GM21737 (cell line): ENCODE data around the gene FBXO47.
A peak's percentile ranks its signal among the peaks of the same experiment; 100 is the strongest.

Experiments used
- ATAC-seq: cut with Tn5 transposase; IDR thresholded peaks from one replicate; pipeline ENCODE4 v1.9.1; 2021; ENCODE audit warnings: mild to moderate bottlenecking, moderate library complexity; ENCODE audit not compliant: unreplicated experiment

Gene FBXO47

DNA sequence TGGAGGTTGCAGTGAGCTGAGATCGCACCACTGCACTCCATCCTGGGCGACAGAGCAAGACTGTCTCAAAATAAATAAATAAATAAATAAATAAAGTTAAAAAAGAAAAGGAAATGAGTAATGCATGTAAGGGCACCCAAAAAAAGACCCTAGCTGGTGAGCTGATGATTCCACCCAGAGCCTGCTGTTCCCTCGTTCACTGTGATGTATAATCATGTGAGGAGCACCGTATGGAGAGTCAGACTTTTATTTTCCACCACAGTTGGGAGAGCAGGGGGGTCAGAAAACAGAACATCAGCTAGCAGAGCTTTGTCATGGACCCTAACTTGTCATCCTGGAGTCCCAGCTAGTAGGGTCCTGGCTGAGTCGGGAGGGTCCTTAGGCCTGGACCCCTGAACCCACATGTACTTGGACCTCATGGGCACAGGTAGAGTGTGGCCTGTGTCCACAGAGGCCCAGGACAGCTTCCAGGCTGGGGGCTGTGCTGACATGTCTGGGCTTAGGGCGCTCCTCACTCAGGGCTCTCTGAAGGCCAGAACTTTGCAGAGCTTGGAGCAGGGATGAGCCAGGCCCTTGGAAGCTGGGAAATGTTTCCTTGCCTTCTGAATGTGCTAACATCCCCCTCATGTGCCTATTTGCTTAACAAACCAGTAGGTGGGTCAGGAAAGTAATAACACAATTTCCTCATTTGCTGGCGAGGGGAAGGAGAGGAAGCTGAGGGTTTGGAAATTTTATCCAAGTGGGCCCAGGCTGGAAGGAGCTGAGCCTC is 60.6 kb downstream of the FBXO47 start:
- no peak for ATAC-seq

DNA sequence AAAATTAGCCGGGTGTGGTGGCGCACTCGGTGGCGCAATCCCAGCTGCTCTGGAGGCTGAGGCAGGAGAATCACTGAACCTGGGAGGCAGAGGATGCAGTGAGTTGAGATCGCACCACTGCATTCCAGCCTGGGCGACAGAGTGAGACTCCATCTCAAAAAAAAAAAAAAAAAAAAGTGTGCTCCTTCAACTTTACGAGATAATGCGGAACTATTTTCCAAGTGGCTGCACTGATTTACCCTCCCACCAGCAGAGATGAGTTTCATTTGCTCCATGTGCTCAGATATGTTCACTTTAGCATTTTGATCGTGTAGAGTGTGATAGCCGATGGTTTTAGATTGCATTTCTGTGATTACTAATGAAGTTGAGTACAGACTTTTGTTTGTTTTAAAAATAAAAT is 61.8 kb downstream of the FBXO47 start:
- no peak for ATAC-seq

DNA sequence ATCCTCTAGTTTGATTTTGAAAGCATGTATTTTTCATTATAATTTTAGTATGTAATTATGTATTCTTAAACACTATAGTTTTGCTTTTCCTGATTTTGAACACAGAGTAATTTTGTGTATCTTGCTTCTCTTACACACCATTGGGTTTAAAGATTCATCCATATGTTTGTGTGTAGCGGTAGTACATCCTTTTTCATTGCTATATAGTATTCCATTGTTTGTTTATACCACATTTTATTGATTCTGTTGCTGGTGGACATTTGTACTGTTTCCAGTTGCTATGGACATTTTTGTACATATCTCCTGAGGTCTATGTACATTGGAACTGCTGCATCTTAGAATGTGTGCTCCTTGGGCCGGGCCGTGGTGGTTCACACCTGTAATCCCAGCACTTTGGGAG is 62.3 kb downstream of the FBXO47 start:
- ATAC-seq = no peak

DNA sequence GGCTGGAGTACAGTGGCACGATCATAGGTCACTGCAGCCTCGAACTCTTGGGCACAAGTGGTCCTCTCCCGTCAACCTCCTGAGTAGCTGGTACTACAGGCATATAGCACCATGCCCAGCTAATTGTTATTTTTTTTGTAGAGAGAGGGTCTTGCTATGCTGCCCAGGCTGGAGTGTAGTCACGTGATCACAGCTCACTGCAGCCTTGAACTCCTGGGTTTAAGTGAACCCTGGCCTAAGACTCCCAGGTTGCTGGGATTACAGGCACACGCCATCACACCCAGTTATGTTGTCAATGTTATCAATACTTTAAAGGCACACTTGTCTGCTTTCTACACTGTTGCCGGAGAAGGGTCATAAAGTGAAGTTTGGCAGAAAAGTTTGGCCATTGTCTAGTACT is 63.8 kb downstream of the FBXO47 start:
- ATAC-seq = no peak

DNA sequence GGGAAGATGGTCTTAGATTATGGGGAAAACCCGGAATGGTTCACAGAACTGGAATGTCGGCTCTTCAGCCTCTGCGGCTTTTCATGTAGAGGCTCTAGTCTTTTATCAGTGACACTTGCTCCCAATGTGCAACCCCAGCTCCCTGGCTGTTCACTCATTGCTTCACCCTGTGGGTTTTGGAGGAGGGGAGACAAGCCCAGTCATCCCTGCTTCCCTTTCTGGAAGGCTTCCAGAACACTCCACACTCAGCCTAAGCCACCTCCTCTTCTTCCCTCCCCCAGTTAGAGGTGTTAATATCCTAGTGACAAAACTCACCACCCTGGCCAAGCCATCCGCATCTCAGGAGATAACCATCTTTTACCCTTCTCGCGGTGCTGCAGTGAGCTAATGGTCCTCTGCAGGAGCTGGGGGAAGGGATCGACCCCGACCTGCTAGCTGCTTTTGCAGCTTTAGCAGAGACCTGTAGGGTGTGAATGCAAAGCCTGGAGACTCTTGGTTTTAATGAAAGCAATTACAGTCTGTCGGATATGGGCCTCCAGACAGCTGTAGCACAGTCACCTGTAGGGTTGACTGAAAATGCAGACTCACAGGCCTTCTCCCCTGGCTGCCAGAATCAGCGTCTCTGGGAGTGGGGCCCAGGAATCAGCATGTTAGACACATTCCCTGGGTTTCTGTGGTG is 66.1 kb downstream of the FBXO47 start:
- no peak for ATAC-seq

DNA sequence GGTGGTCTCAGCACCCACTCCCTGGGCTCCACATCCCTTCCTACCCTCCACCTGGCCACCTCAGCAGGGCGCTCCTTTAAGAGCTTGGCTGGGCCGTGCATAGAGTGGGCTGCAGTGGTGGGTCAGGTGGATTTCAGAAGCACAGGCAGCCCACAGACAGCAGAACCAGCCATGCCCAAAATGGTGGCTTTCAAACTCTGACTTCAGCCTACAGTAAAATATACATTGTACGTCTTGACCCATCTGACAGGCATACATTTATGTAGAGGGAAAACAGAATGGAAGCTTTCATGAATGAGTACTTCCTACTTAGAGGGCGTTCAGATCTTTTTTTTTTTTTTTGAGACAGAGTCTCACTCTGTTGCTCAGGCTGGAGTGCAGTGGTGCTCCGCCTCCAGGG is 67.8 kb downstream of the FBXO47 start:
- ATAC-seq = no peak

DNA sequence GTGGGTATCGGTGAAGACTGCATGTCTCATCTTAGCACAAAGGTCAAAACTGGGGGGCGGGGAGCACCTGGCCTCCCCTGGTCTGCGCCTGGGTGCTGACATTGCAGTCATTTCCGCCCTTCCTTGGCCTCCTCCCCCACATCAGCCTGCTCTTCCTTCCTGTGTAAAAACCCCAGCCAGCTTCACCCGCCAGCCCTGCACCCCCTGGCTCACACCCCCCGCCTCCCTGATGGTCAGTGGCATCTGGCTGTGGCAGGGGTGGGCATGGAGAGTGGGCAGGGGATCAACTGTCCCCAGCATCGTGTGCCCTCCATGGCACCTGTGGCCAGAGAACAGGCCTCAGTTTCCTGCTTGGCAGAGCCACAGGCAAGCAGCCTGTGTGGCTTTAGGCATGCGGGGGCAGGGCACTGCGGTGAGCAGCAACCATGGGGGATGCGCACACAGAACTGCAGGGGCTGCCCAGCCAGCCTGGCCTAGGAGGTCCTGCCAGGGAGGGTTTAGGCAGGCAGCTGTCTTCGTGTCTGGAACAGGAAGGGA is 68.3 kb downstream of the FBXO47 start:
- ATAC-seq = peak; percentile 72

DNA sequence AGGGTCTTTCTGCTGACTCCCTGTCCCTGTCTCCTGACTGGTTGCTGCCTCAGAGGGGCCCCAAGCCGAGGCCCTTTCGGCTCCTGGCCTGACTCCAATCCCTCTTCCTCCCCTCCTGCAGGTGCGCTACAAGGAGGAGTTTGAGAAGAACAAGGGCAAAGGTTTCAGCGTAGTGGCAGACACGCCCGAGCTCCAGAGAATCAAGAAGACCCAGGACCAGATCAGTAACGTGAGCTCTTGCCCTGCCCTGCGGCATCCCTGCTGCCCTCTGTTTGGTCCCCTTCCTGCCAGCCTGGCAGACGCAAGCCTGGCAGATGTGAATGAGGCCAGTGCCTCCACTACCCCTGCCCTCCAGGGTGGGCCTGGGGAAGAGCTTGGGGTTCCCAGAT is 68.9 kb downstream of the FBXO47 start:
- no peak for ATAC-seq

DNA sequence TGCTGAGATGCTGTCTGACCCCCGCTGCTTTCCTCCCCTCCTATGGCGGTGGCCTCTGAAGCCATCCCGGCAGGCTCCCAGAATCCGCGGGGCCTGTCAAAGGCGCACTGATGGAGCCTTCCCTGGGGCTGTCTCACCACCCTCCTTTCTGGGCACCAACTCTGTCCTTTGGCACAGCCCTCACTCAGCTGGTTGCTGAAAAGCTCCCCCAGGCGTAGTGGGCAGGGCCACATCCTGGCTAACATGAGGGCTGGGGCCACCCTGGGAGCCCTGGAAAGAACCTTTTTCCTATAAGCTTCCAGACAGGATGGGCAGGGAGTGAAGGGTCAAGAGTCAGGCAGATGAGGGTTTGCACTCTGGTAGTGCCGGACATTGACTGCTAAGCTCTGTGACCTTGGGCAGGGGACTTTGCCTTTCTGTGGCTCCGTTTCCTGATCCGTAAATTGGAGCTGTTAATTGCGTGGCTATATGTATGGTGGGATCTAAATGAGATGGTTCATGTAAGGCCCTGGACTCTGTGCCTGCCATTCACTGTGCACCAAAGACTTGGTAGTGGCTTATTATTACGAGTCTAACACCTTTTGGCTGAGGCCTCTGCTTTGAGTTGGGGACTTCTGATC is 69.4 kb downstream of the FBXO47 start:
- no peak for ATAC-seq

DNA sequence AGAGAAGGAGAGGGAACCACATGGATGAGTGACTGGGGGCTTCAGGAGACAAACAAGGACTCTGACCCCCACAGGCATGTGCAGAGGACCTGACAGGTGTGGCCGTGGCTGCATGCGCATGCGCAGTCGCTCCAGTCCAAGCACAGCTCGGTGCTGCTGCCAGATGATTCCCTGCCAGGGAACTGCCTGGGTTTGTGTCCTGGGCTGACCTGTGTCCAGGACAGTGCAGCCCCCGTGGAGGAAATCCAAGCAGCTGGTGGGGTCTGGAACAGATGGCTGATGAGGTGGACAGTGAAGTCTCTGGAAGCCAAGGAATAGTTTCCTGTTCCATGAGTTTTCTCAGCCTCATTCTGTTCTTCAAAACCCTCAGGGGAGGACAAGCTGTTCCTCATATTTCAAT is 70.0 kb downstream of the FBXO47 start:
- no peak for ATAC-seq

DNA sequence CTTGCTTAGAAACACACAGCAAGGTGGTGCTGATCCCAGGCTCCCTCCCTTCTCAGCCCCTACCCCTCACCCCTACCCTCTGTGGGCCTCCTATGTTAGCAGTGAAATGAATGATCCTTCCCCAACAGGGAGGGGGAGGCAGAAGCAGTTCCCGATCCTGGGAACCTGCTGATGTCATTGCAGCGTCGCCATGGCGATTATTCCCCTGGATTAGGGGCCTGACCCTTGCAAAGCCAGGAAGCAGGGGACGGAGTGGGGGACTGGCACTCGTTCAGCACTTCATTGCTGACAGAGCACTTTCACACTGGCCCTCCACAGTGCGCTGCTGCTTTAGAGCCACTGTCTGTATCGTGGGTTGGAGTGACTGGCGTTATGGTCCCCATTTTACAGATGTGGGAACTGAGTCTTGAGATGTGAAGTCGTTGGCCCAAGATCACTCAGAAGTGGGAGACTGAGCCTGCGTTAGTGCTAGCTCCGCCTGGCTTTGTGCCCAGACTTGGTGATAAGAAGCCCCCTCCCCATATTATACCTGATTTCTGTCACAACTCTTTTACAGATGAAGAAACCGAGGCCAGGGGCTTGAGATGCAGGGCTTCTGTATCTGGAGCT is 70.8 kb downstream of the FBXO47 start:
- ATAC-seq = no peak

DNA sequence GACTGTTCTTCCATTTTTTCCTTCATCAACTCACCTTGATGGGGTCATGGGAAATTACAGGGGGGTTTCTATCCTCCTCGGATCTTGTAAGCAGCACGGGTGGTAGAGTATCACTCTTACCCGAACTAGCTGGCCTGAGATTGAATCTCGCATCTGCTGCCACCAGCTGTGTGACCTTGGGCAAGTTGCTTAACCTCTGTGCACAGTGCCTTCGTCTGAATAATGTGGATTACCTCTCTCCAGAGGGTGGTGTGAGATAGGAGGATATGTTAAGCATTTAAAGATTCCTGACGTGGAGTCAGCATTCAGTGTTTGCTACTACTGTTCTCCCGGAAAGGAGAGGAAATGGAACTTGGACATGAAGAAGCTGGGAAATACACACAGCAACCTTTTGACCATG is 72.9 kb downstream of the FBXO47 start:
- ATAC-seq = no peak

DNA sequence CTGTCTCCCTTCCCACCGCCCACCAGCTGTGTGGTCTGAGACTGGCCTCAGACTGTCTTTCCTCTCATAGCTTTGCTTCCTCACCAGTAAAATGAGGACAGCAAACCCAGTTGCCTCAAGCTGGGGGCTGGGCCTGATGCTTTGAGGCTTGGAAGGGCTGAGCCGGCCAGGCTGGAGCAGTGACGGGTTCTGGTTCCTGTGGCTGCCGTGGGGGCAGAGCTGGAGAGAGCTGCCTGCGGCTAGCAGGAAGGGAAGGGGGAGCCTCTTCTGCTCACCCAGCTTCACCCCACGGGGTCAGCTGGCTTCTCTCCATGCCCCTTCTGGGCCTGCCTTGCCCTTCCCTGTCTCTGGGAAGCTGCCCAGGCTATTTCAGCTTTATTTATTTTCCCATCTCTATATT is 73.6 kb downstream of the FBXO47 start:
- ATAC-seq = no peak

DNA sequence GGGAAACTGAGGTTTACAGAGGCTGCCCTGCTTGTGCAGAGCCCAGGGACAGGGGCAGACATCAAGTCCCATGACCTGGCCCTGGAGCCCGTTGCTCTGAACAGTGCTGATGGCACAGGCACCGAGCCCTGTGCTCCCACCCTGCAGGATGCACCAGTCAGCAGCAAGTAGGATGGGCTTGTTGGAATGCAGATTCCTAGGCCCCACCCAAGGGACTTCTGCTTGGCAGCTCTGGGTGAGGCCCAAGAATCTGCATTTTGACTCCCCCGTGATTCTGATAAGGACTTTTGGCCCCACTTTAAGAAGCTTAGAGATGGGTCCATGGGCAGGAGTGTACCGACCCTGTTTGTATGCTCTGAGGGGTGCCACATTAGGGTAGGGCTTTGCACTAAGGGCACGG is 74.1 kb downstream of the FBXO47 start:
- ATAC-seq = no peak

DNA sequence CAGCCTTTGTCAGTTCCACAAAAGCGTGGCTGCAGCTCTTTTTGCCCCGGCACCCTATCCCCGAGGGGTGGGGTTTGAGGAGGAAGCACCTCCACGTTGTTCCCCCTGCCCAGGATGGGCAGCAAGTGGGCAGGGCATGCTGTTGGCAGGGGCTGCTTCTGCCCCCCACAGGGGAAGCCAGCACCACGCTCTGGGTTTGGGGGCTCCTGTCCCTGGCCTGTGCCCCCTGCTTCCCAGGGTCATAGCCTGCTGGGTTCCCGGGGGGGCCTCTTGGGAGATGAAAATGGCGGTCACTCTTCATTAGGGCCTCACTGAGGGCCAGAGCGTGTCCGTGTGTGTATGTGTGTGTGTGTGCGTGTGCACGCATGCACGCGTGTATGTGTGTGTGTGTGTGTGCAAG is 74.6 kb downstream of the FBXO47 start:
- ATAC-seq = no peak

DNA sequence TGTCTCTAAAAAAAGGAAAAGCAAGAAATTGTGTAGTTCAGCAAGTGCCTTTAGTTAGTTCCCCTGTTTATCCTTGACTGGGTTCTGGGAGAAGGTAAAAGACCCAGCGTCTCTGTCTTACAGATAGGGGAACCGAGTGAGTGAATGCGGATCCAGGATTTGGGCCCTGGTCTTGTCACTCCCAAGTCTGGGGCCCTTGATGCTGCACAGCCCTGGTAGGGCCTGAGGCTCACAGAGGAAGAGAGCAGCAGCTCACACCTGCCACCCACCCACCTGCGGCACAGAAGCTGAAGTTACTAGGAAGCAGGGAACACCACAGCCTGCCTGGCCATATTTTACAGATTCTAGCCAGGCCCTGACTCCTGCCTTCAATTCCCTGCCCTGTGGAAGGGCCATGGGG is 75.1 kb downstream of the FBXO47 start:
- ATAC-seq = no peak

DNA sequence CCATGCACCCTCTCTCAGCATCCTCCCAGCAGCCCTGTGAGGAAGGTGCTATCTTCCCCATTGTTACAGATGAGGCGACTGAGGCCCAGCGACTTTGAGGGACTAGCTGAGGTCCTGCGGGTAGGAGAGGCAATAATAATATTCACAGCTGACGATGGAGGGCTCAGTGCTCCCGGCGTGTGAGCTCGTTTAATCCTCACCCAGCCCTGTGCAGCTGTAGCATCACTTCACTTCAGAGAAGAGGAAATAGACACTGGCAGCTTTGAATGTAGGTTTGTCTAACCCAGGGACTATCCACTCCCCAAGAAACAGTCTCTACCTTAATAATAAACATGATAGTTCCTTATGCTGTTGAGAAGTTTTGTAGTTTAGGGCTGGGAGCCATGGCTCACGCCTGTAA is 75.8 kb downstream of the FBXO47 start:
- ATAC-seq = no peak

DNA sequence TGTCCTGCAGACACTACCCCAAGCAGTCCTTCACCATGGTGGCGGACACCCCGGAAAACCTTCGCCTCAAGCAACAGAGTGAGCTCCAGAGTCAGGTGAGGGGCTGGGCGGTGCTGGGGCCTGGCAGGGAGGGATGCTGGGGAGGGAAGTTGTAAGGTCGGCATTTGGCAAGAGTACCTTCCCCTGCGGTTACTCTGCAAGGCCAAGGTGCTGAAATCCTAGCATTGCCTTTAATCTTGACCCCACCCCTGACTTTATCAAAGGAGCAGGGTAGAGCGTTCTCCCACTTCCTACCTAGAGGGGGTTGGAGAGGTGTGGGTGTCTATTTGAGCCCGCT is 76.8 kb downstream of the FBXO47 start:
- no peak for ATAC-seq

DNA sequence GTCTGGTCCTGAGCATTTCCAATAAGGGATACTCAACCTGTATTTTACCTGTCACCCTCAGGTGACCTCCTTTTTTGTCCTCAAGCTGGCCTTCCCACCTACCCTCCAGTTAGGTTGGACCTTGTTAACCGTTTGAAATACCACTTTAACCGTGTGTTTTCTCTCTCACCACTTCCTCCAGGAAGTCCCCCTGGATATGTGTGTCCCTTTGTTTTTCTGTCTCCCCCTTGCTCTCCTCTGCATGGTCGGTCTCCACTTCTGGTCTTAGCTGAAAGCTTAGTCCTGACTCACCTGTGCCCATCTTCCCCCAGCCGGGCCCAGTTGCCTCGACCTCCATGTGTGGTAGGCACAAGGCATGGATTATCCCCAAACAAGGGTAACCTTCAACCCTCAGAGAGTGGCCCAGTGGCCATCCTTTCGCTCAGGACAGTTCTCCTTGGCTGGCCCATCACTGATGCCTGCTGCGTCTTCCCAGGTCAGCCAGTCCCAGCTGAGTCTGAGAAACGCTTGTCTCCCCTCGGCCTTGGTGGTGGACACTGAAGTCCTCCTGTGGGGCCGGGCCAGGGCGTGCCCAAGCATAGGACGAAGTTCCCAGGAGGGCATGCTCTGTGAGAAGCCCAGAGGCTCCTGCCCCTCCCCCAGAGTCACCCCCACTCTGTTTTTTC is 77.3 kb downstream of the FBXO47 start:
- ATAC-seq = no peak

DNA sequence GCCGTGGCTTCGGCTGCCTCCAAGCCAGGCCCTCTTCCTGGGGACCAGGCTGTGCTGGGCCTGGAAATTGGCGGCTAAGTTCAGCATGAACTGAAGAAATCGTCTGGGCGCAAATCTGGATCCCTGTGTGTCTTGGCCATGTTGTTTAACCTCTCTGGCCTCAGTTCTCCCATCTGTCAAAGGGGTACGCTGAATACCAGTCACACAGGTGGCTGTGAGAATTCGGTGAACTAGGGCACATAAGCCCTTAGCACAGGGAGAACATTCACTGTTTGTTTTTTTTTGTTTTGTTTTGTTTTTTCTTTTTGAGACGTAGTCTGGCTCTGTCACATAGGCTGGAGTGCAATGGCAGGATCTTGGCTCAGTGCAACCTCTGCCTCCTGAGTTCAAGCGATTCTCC is 78.4 kb downstream of the FBXO47 start:
- ATAC-seq = no peak

DNA sequence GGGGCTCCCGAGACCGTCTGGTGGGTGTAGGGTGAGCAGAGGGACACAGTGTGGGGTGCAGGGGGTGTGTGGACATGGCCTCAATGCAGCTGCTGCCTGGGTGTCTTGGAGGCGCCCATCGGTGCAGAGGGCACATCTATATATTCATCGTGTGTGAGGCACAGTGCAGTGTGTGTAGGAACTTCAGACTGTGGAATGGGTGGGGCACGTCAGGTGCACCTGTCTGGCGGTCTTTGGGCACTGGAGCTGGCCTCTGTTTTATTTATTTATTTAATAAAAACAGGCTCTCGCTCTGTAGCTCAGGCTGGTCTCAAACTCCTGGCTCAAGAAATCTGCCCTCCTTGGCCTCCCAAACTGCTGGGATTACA is 80.6 kb downstream of the FBXO47 start:
- ATAC-seq = no peak
